Spleen (tissue), 7 donors: ENCODE data around the gene REEP3.

Experiments
- CTCF ChIP-seq, 11 experiments: fragments of 200-600 bp in 7 of 11; fragments of 450-650 bp in 4 of 11; sonication (generic) in 4 of 11; IDR thresholded peaks in 8 of 11; conservative IDR thresholded peaks in 3 of 11; 1 replicate in 7 of 11; 2 replicates in 4 of 11; pipeline versions ENCODE4 v1.4.0 to v1.8.0; 2016 to 2021; ENCODE audit warnings: antibody characterized with exemption in 11 of 11, inconsistent platforms in 4 of 11, mild to moderate bottlenecking in 1 of 11
- POLR2A ChIP-seq, 3 donors: fragments of 450-650 bp; IDR thresholded peaks; one replicate each; pipeline ENCODE4 v1.5.1; 2017; ENCODE audit warnings: antibody characterized with exemption in 3 of 3, mild to moderate bottlenecking in 1 of 3
- POLR2AphosphoS5 ChIP-seq, 3 donors: sonication (generic); formaldehyde crosslinking; IDR thresholded peaks; one replicate each; pipeline ENCODE4 v1.5.1; 2017; ENCODE audit warnings: antibody characterized with exemption in 3 of 3
- donor health status: DM: no; HTN: no; CAD: no; lungs with moderate emphysema.
- donor health status: DM: no; HTN: no; CAD: no.
- donor health status: DM: no; HTN: no; CAD: no.

GRCh38 chr10:63619426-63619825 is 98.2 kb downstream of the REEP3 start:
- TF ChIP-seq CTCF (IDR thresholded peaks at IDR 0.05 in 8 of 11, conservative IDR thresholded peaks at IDR 0.05 in 3 of 11) (no peak), POLR2A (IDR thresholded peaks at IDR 0.05) (no peak), POLR2AphosphoS5 (IDR thresholded peaks at IDR 0.05) (no peak)
